Astrocyte (in vitro differentiated cells and primary cell): ENCODE results near the gene DDC. TPM values are rescaled to one million over a fixed set of nuclear protein-coding genes. Genes with fewer than 3 reads are reported as not detected.

Experiments used
- DNase-seq: peaks from one replicate; pipeline ENCODE4 v3.0.0-alpha.2; 2010; ENCODE audit warnings: low read depth
- FAIRE-seq: peaks from 2 replicates; lab custom pipeline; 2011; peaks lifted over from hg19 to GRCh38; lab: Jason Lieb, UNC
- H2AFZ ChIP-seq: 2 replicates; pipeline ENCODE4 v1.6.0; 2012; ENCODE audit warnings: low read depth, low read length, inconsistent platforms
- H3K27ac ChIP-seq: 2 replicates; pipeline ENCODE4 v1.5.1; 2011; ENCODE audit warnings: low read depth, low read length, inconsistent platforms
- H3K27me3 ChIP-seq: 2 replicates; pipeline ENCODE4 v1.6.0; 2011; ENCODE audit warnings: low read length, inconsistent platforms; ENCODE audit not compliant: insufficient read depth
- H3K36me3 ChIP-seq: 2 replicates; pipeline ENCODE4 v1.5.1; 2011; ENCODE audit warnings: low read length, inconsistent platforms; ENCODE audit not compliant: insufficient read depth
- H3K4me1 ChIP-seq: 2 replicates; pipeline ENCODE4 v1.5.1; 2011; ENCODE audit warnings: low read length, inconsistent platforms; ENCODE audit not compliant: insufficient read depth
- H3K4me2 ChIP-seq: 2 replicates; pipeline ENCODE4 v1.6.0; 2012; ENCODE audit warnings: low read length, inconsistent platforms
- H3K4me3 ChIP-seq: 2 replicates; pipeline ENCODE4 v1.5.1; 2011; ENCODE audit warnings: low read depth, mild to moderate bottlenecking, low read length, inconsistent platforms; ENCODE audit not compliant: insufficient read depth
- H3K79me2 ChIP-seq: 2 replicates; pipeline ENCODE4 v1.6.0; 2012; ENCODE audit warnings: mild to moderate bottlenecking, low read length, inconsistent platforms; ENCODE audit not compliant: insufficient read depth
- H3K9ac ChIP-seq: 2 replicates; pipeline ENCODE4 v1.6.0; 2012; ENCODE audit warnings: mild to moderate bottlenecking, low read length, inconsistent platforms
- H3K9me3 ChIP-seq: 2 replicates; pipeline ENCODE4 v1.5.1; 2012; ENCODE audit warnings: low read depth, mild to moderate bottlenecking, low read length, inconsistent platforms; ENCODE audit not compliant: insufficient read depth
- H4K20me1 ChIP-seq: 2 replicates; pipeline ENCODE4 v1.6.0; 2012; ENCODE audit warnings: low read length, inconsistent platforms; ENCODE audit not compliant: insufficient read depth
- H3K27ac Mint-ChIP-seq: one replicate; pipeline ENCODE4 v1.8.0; 2021; ENCODE audit warnings: mild to moderate bottlenecking, mixed read lengths; ENCODE audit not compliant: unreplicated experiment
- H3K27me3 Mint-ChIP-seq: one replicate; pipeline ENCODE4 v1.8.0; 2021; ENCODE audit warnings: low read depth, mixed read lengths; ENCODE audit not compliant: unreplicated experiment
- H3K36me3 Mint-ChIP-seq: one replicate; pipeline ENCODE4 v1.8.0; 2021; ENCODE audit warnings: low read depth, mixed read lengths; ENCODE audit not compliant: unreplicated experiment
- H3K4me1 Mint-ChIP-seq: one replicate; pipeline ENCODE4 v1.8.0; 2021; ENCODE audit warnings: low read depth, mixed read lengths; ENCODE audit not compliant: unreplicated experiment
- H3K4me3 Mint-ChIP-seq: one replicate; pipeline ENCODE4 v1.8.0; 2021; ENCODE audit warnings: mild to moderate bottlenecking, moderate library complexity, mixed read lengths; ENCODE audit not compliant: unreplicated experiment
- H3K9me3 Mint-ChIP-seq: one replicate; pipeline ENCODE4 v1.8.0; 2021; ENCODE audit warnings: mild to moderate bottlenecking, mixed read lengths; ENCODE audit not compliant: unreplicated experiment
- EZH2 ChIP-seq: IDR thresholded peaks from 2 replicates; pipeline ENCODE4 v1.6.1; 2012; ENCODE audit warnings: mild to moderate bottlenecking, low read length, inconsistent platforms; ENCODE audit not compliant: insufficient read depth
- total RNA-seq: library from RNA; stranded (reverse); gene quantifications from 2 replicates; pipeline ENCODE4 v1.2.1, GENCODE V29; 2021
- TF ChIP-seq, protein P1 (sequence below): IDR thresholded peaks from 2 replicates; pipeline ENCODE4 v1.5.1; 2011; ENCODE audit warnings: low read depth, mild to moderate bottlenecking, inconsistent platforms, low read length, moderate library complexity; ENCODE audit not compliant: insufficient read depth

The DDC gene
- total RNA-seq, 1 donor from 2014 or later: not detected

- peak overlapping the region; percentile 84 for H3K4me3 Mint-ChIP-seq
- H3K27ac ChIP-seq: no peak overlapping the region
- peaks cover 7% of the 10 kb centered on the region for H4K20me1 ChIP-seq
- peak overlapping the region; percentile 82 for H3K9ac ChIP-seq
- no peak for DNase-seq
- H3K27ac Mint-ChIP-seq: peak overlapping the region; percentile 28
- TF ChIP-seq, protein P1, sequence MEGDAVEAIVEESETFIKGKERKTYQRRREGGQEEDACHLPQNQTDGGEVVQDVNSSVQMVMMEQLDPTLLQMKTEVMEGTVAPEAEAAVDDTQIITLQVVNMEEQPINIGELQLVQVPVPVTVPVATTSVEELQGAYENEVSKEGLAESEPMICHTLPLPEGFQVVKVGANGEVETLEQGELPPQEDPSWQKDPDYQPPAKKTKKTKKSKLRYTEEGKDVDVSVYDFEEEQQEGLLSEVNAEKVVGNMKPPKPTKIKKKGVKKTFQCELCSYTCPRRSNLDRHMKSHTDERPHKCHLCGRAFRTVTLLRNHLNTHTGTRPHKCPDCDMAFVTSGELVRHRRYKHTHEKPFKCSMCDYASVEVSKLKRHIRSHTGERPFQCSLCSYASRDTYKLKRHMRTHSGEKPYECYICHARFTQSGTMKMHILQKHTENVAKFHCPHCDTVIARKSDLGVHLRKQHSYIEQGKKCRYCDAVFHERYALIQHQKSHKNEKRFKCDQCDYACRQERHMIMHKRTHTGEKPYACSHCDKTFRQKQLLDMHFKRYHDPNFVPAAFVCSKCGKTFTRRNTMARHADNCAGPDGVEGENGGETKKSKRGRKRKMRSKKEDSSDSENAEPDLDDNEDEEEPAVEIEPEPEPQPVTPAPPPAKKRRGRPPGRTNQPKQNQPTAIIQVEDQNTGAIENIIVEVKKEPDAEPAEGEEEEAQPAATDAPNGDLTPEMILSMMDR: no peak
- no peak for TF ChIP-seq EZH2
- H3K4me1 Mint-ChIP-seq: peaks cover 21% of the 10 kb centered on the region
- H3K79me2 ChIP-seq: no peaks in the 10 kb centered on the region
- H2AFZ ChIP-seq: no peak overlapping the region
- FAIRE-seq: no peak
- H3K4me2 ChIP-seq: peak overlapping the region; percentile 95
- no peaks in the 10 kb centered on the region for H3K9me3 Mint-ChIP-seq
- peaks cover 7% of the 10 kb centered on the region for H3K27me3 Mint-ChIP-seq
- H3K9me3 ChIP-seq: no peaks in the 10 kb centered on the region
- no peaks in the 10 kb centered on the region for H3K36me3 ChIP-seq
- H3K27me3 ChIP-seq: no peaks in the 10 kb centered on the region
- peak overlapping the region; percentile 71 for H3K4me3 ChIP-seq
- H3K4me1 ChIP-seq: peaks cover 13% of the 10 kb centered on the region
- H3K36me3 Mint-ChIP-seq: peaks cover 3% of the 10 kb centered on the region
Observed at GRCh38 chr7:50449501-50449880, 115.7 kb downstream of the DDC start.

DNA sequence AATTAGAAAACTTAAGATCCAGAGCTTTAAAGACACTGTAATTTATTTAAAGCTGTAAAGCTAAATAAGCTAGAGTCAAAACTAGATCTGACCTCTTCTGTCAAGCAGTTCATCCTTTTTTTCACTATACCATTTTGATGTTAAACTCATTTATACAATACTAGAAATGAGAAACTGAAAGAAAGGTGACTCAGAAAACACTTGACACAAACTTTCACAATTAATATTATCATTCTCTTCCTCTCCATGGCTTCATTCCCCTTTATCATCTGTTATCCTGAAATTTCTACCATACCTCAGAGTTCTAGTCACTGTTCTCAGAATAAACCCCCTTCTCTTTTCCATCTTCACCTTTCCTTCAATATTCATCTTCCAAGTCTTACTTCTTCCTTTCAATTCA, 116.4 kb downstream of the DDC start:
- no peak overlapping the region for H3K4me3 ChIP-seq
- H3K4me2 ChIP-seq: peak overlapping the region; percentile 95
- H3K4me1 ChIP-seq: peaks cover 13% of the 10 kb centered on the region
- no peak overlapping the region for H3K27ac Mint-ChIP-seq
- peaks cover 7% of the 10 kb centered on the region for H4K20me1 ChIP-seq
- H3K36me3 Mint-ChIP-seq: peaks cover 5% of the 10 kb centered on the region
- no peaks in the 10 kb centered on the region for H3K9me3 ChIP-seq
- peaks cover 2% of the 10 kb centered on the region for H3K36me3 ChIP-seq
- H3K27me3 Mint-ChIP-seq: peaks cover 6% of the 10 kb centered on the region
- DNase-seq (no peak), FAIRE-seq (no peak)
- H3K4me1 Mint-ChIP-seq: peaks cover 24% of the 10 kb centered on the region
- H3K9me3 Mint-ChIP-seq: no peaks in the 10 kb centered on the region
- H2AFZ ChIP-seq: no peak overlapping the region
- no peak overlapping the region for H3K4me3 Mint-ChIP-seq
- H3K79me2 ChIP-seq: no peaks in the 10 kb centered on the region
- no peaks in the 10 kb centered on the region for H3K27me3 ChIP-seq
- no peak overlapping the region for H3K27ac ChIP-seq
- TF ChIP-seq, protein P1: no peak
- no peak for TF ChIP-seq EZH2
- no peak overlapping the region for H3K9ac ChIP-seq

GRCh38 chr7:50446542-50446960, 118.7 kb downstream of the DDC start:
- Mint-ChIP-seq H3K36me3 (peaks cover 1% of the 10 kb centered on the region), H3K4me1 (peaks cover 26% of the 10 kb centered on the region), H3K27ac (peak overlapping the region; percentile 50), H3K4me3 (no peak overlapping the region), H3K27me3 (no peaks in the 10 kb centered on the region), H3K9me3 (no peaks in the 10 kb centered on the region)
- H3K4me1 ChIP-seq: peaks cover 13% of the 10 kb centered on the region
- peak overlapping the region; percentile 60 for H3K4me2 ChIP-seq
- H3K4me3 ChIP-seq: no peak overlapping the region
- peaks cover 7% of the 10 kb centered on the region for H4K20me1 ChIP-seq
- peaks cover 2% of the 10 kb centered on the region for H3K36me3 ChIP-seq
- H3K9ac ChIP-seq: no peak overlapping the region
- H3K9me3 ChIP-seq: no peaks in the 10 kb centered on the region
- no peak overlapping the region for H2AFZ ChIP-seq
- H3K79me2 ChIP-seq: no peaks in the 10 kb centered on the region
- H3K27me3 ChIP-seq: no peaks in the 10 kb centered on the region
- no peak for TF ChIP-seq EZH2
- TF ChIP-seq, protein P1: no peak
- FAIRE-seq (no peak), DNase-seq (peak; percentile 96)
- H3K27ac ChIP-seq: peak overlapping the region; percentile 31
